Right cardiac atrium (tissue), 5 donors: ENCODE data around the gene NFRKB. TPM values are rescaled to one million over a fixed set of nuclear protein-coding genes. Genes with fewer than 3 reads are reported as not detected.

Source experiments
- ATAC-seq, 2 donors: fragments of 200-7000 bp; cut with Tn5 transposase; one replicate each; pipeline versions ENCODE4 v1.8.0 to v1.9.1; 2020; ENCODE audit warnings: moderate library complexity in 2 of 2, mild to moderate bottlenecking in 1 of 2
- DNase-seq, 3 donors: peaks; one replicate each; pipeline ENCODE4 v3.0.0-alpha.2; 2020
- H3K27ac ChIP-seq: one replicate; pipeline ENCODE4 v1.5.1; 2013; ENCODE audit warnings: mild to moderate bottlenecking, low read length, control low read depth, moderate library complexity
- H3K27me3 ChIP-seq: one replicate; pipeline ENCODE4 v1.6.1; 2013; ENCODE audit not compliant: control insufficient read depth, insufficient read depth
- H3K4me1 ChIP-seq: one replicate; pipeline ENCODE4 v1.6.1; 2013; ENCODE audit warnings: low read length; ENCODE audit not compliant: control insufficient read depth, insufficient read depth
- H3K4me3 ChIP-seq: one replicate; pipeline ENCODE4 v1.5.1; 2013; ENCODE audit warnings: low read length, control low read depth
- H3K9me3 ChIP-seq: one replicate; pipeline ENCODE4 v1.6.1; 2013; ENCODE audit warnings: low read length; ENCODE audit not compliant: control insufficient read depth
- WGBS: extraction: QIAGEN DNeasy Blood & Tissue Kit; methylation state at CpG from one replicate; pipeline ENCODE4 v1.1.7; 2013; 5-methylcytosine and 5-hydroxymethylcytosine counted together
- intact Hi-C, 4 donors: fragments of 100-400 bp; cut with DNase I; formaldehyde crosslinking; loops; one replicate each; pipeline versions ENCODE4 v1.11.0 to v1.14.0; 2022 to 2023
- polyA plus RNA-seq: library from polyadenylated mRNA; stranded (reverse); fragments of 200-250 nt; gene quantifications from one replicate; pipeline ENCODE4 v1.2.3, GENCODE V29; 2013
- total RNA-seq, 4 donors: library from RNA; stranded (reverse); fragmentation: NEBNext Ultra II Directional; extraction: Animal tissue kit (Norgen Biotek cat#: 25700); gene quantifications; one replicate each; pipeline ENCODE4 v1.2.1, GENCODE V29; 2021
- donor health status: healthy with polysubstance abuse.
- donor health status: DM: no; HTN: yes; CAD: no.
- donor health status: DM: no; HTN: no; CAD: no.
- donor health status: DM: no; HTN: yes; CAD: no; lungs with severe emphysema.
- donor health status: DM: yes; HTN: yes; CAD: no.

NFRKB gene
- total and polyA plus RNA-seq, 5 donors = 4.2 to 11.7 (median 9.7) TPM

- H3K4me3 ChIP-seq = no peak overlapping the region
- no peaks in the 10 kb centered on the region for H3K27me3 ChIP-seq
- ATAC-seq (no peak), DNase-seq (no peak)
- H3K4me1 ChIP-seq = no peaks in the 10 kb centered on the region
- H3K9me3 ChIP-seq = no peaks in the 10 kb centered on the region
- no peak overlapping the region for H3K27ac ChIP-seq
- 86% methylated on average over 13 of the region's 13 CpGs for WGBS
- intact Hi-C loops = no loop called here
These were observed 35.4 kb upstream of the NFRKB start for GRCh38 chr11:129930743-129931142.

- Histone ChIP-seq H3K27ac (no peak overlapping the region), H3K27me3 (no peaks in the 10 kb centered on the region), H3K4me3 (no peak overlapping the region), H3K9me3 (no peaks in the 10 kb centered on the region), H3K4me1 (no peaks in the 10 kb centered on the region)
- ATAC-seq = no peak
- 84% methylated on average over 6 of the region's 6 CpGs for WGBS
- no peak for DNase-seq
- intact Hi-C loops = no loop called here
These were observed 34.9 kb upstream of the NFRKB start for GRCh38 chr11:129930296-129930695.

- H3K4me1 ChIP-seq = no peaks in the 10 kb centered on the region
- H3K27ac ChIP-seq = no peak overlapping the region
- 83% methylated on average over 2 of the region's 2 CpGs for WGBS
- H3K9me3 ChIP-seq = no peaks in the 10 kb centered on the region
- DNase-seq = no peak
- no peak overlapping the region for H3K4me3 ChIP-seq
- intact Hi-C loops = no loop called here
- H3K27me3 ChIP-seq = no peaks in the 10 kb centered on the region
- ATAC-seq = no peak
These were observed 34.3 kb upstream of the NFRKB start for GRCh38 chr11:129929721-129930120.

- H3K27ac ChIP-seq = no peak overlapping the region
- no peaks in the 10 kb centered on the region for H3K9me3 ChIP-seq
- ATAC-seq = no peak
- H3K4me1 ChIP-seq = no peaks in the 10 kb centered on the region
- no peaks in the 10 kb centered on the region for H3K27me3 ChIP-seq
- DNase-seq = no peak
- no peak overlapping the region for H3K4me3 ChIP-seq
- intact Hi-C loops = no loop called here
- WGBS = 94% methylated on average over 3 of the region's 3 CpGs
These were observed 33.7 kb upstream of the NFRKB start for GRCh38 chr11:129928923-129929692.

GRCh38 chr11:129922674-129923073 lies 27.3 kb upstream of the NFRKB start:
- ATAC-seq = no peak
- intact Hi-C loops = loop anchor here (1.0 to 5.0 kb wide), 3 partner anchors 210 kb away; no protein-coding TSS in a partner anchor
- Histone ChIP-seq H3K9me3 (no peaks in the 10 kb centered on the region), H3K27ac (no peak overlapping the region), H3K4me3 (no peak overlapping the region), H3K27me3 (no peaks in the 10 kb centered on the region), H3K4me1 (no peaks in the 10 kb centered on the region)
- no peak for DNase-seq
- WGBS = 94% methylated on average over 5 of the region's 5 CpGs

GRCh38 chr11:129918361-129918760 lies 23.0 kb upstream of the NFRKB start:
- 95% methylated on average over 22 of the region's 22 CpGs for WGBS
- DNase-seq = no peak
- no peak for ATAC-seq
- Histone ChIP-seq H3K27me3 (no peaks in the 10 kb centered on the region), H3K27ac (no peak overlapping the region), H3K4me1 (no peaks in the 10 kb centered on the region), H3K4me3 (no peak overlapping the region), H3K9me3 (no peaks in the 10 kb centered on the region)
- intact Hi-C loops = no loop called here

- Histone ChIP-seq H3K27me3 (no peaks in the 10 kb centered on the region), H3K4me3 (no peak overlapping the region), H3K9me3 (no peaks in the 10 kb centered on the region), H3K27ac (no peak overlapping the region), H3K4me1 (no peaks in the 10 kb centered on the region)
- ATAC-seq (no peak), DNase-seq (no peak)
- intact Hi-C loops = no loop called here
- WGBS = 93% methylated on average over 2 of the region's 2 CpGs
These were observed 21.9 kb upstream of the NFRKB start for GRCh38 chr11:129917231-129917630.

GRCh38 chr11:129911298-129911697 lies 15.9 kb upstream of the NFRKB start:
- no peak overlapping the region for H3K4me3 ChIP-seq
- DNase-seq (no peak), ATAC-seq (no peak)
- no peak overlapping the region for H3K27ac ChIP-seq
- H3K27me3 ChIP-seq = no peaks in the 10 kb centered on the region
- intact Hi-C loops = no loop called here
- H3K4me1 ChIP-seq = no peaks in the 10 kb centered on the region
- WGBS = 52% methylated on average over 3 of the region's 3 CpGs
- no peaks in the 10 kb centered on the region for H3K9me3 ChIP-seq

GRCh38 chr11:129910360-129910759 lies 15.0 kb upstream of the NFRKB start:
- WGBS = 90% methylated on average over 7 of the region's 7 CpGs
- ATAC-seq = no peak
- no peak overlapping the region for H3K27ac ChIP-seq

GRCh38 chr11:129905402-129905801 lies 10.0 kb upstream of the NFRKB start:
- intact Hi-C loops = no loop called here

More at GRCh38 chr11:129910360-129910759, 15.0 kb upstream of the NFRKB start:
- Histone ChIP-seq H3K27me3 (no peaks in the 10 kb centered on the region), H3K9me3 (no peaks in the 10 kb centered on the region), H3K4me1 (no peaks in the 10 kb centered on the region), H3K4me3 (no peak overlapping the region)
- no peak for DNase-seq
- intact Hi-C loops = no loop called here

GRCh38 chr11:129896062-129896461 lies 684 bp upstream of the NFRKB start:
- Histone ChIP-seq H3K27ac (peak overlapping the region; percentile 8), H3K9me3 (no peaks in the 10 kb centered on the region), H3K27me3 (no peaks in the 10 kb centered on the region), H3K4me1 (no peaks in the 10 kb centered on the region), H3K4me3 (peak overlapping the region; percentile 93)
- ATAC-seq (peak; percentile 8 to 11), DNase-seq (peak in 1 of 3 donors; percentile 59)
- 63% methylated on average over 9 of the region's 9 CpGs for WGBS
- intact Hi-C loops = no loop called here

More at GRCh38 chr11:129905402-129905801, 10.0 kb upstream of the NFRKB start:
- Histone ChIP-seq H3K9me3 (no peaks in the 10 kb centered on the region), H3K27me3 (no peaks in the 10 kb centered on the region), H3K4me1 (no peaks in the 10 kb centered on the region), H3K4me3 (no peak overlapping the region), H3K27ac (no peak overlapping the region)
- no peak for DNase-seq
- whole genome bisulfite sequencing = 96% methylated on average over 8 of the region's 8 CpGs
- ATAC-seq = no peak
